Natural killer cell (primary cell): ENCODE results near the gene BCOR. TPM values are rescaled to one million over a fixed set of nuclear protein-coding genes. Genes with fewer than 3 reads are reported as not detected.

Experiments used
- ATAC-seq, 3 donors: fragments of 150-1000 bp in 2 of 3; fragments of 200-7000 bp in 1 of 3; cut with Tn5 transposase; 1 replicate in 1 of 3; 2 replicates in 2 of 3; pipeline ENCODE4 v1.10.0; 2021; ENCODE audit warnings: mild to moderate bottlenecking in 2 of 3, moderate library complexity in 2 of 3
- DNase-seq, 2 donors: peaks; one replicate each; pipeline versions ENCODE4 v3.0.0 to v3.0.0-alpha.2; 2013 to 2021; ENCODE audit warnings: mixed read lengths in 1 of 2
- H3K27ac ChIP-seq: one replicate; pipeline ENCODE4 v1.5.1; 2013; ENCODE audit warnings: mild to moderate bottlenecking, low read length
- H3K27me3 ChIP-seq: one replicate; pipeline ENCODE4 v1.6.1; 2013; ENCODE audit warnings: low read length; ENCODE audit not compliant: control insufficient read depth, insufficient read depth
- H3K36me3 ChIP-seq: one replicate; pipeline ENCODE4 v1.6.1; 2013; ENCODE audit warnings: low read length; ENCODE audit not compliant: control insufficient read depth, insufficient read depth
- H3K4me1 ChIP-seq: one replicate; pipeline ENCODE4 v1.6.1; 2013; ENCODE audit warnings: low read length; ENCODE audit not compliant: control insufficient read depth, insufficient read depth
- H3K4me3 ChIP-seq: one replicate; pipeline ENCODE4 v1.5.1; 2013; ENCODE audit warnings: low read length
- H3K9me3 ChIP-seq: one replicate; pipeline ENCODE4 v1.6.1; 2013; ENCODE audit warnings: low read length; ENCODE audit not compliant: control insufficient read depth, insufficient read depth
- H3K27ac Mint-ChIP-seq, 2 donors: one replicate each; pipeline ENCODE4 v1.8.0; 2022; ENCODE audit warnings: mild to moderate bottlenecking in 2 of 2, mixed read lengths in 2 of 2, moderate library complexity in 1 of 2
- H3K27me3 Mint-ChIP-seq, 2 donors: one replicate each; pipeline ENCODE4 v1.8.0; 2022; ENCODE audit warnings: low read depth in 2 of 2, mixed read lengths in 2 of 2
- H3K36me3 Mint-ChIP-seq: one replicate; pipeline ENCODE4 v1.8.0; 2022; ENCODE audit warnings: mixed read lengths
- H3K4me1 Mint-ChIP-seq, 2 donors: one replicate each; pipeline ENCODE4 v1.8.0; 2022; ENCODE audit warnings: mixed read lengths in 2 of 2
- H3K4me3 Mint-ChIP-seq: one replicate; pipeline ENCODE4 v1.8.0; 2022; ENCODE audit warnings: mild to moderate bottlenecking, moderate library complexity, mixed read lengths
- H3K9me3 Mint-ChIP-seq, 2 donors: one replicate each; pipeline ENCODE4 v1.8.0; 2022; ENCODE audit warnings: mixed read lengths in 2 of 2
- CTCF ChIP-seq: fragments of 200-600 bp; IDR thresholded peaks from one replicate; pipeline ENCODE4 v1.8.0; 2022; ENCODE audit warnings: antibody characterized with exemption
- WGBS: methylation state at CpG from one replicate; pipeline ENCODE4 v1.1.7; 2013; ENCODE audit warnings: missing lambda C conversion rate; ENCODE audit not compliant: insufficient coverage; 5-methylcytosine and 5-hydroxymethylcytosine counted together
- intact Hi-C: fragments of 100-400 bp; cut with micrococcal nuclease; formaldehyde crosslinking; loops from one replicate; pipeline ENCODE4 v1.14.2; 2022
- total RNA-seq, 4 donors: library from RNA; stranded (reverse); fragments of 120-200 nt in 1 of 4; gene quantifications; one replicate each; pipeline versions ENCODE4 v1.2.3 to v1.2.4, GENCODE V29; 2013 to 2022

The BCOR gene
- total RNA-seq, 3 donors from 2014 or later (not counting 1 experiment from before 2014, with no cell fraction given) = 20.0 to 35.2 (median 29.2) TPM

DNA sequence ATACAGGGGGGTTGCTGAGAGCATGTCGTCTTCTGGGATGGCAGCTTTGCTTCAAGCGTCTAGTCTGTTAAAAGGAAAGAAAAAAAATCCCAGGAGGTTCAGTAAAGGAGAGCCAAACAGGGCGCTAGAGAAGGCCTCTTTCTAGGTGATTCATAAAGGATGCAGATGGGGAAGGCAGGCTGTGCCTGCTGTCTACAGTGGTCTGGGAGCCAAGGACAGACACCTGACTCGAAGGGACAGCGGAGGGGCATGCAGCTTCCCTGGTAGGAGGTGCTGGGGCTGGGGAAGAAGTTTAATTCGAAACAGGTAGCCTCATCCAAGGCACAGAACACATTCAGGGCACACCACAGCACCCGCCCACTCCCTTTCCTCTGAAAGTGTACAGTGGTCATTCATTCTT lies 19.9 kb downstream of the BCOR start:
- no peak for DNase-seq
- no peaks in the 10 kb centered on the region for H3K27me3 Mint-ChIP-seq
- no peak for ATAC-seq
- intact Hi-C loops = no loop called here
- Histone ChIP-seq H3K9me3 (no peaks in the 10 kb centered on the region), H3K4me1 (peaks cover 7% of the 10 kb centered on the region), H3K36me3 (peaks cover 24% of the 10 kb centered on the region), H3K27ac (no peak overlapping the region), H3K4me3 (no peak overlapping the region), H3K27me3 (no peaks in the 10 kb centered on the region)
- no peak overlapping the region for H3K4me3 Mint-ChIP-seq
- 94% methylated on average over 6 of the region's 7 CpGs for WGBS
- no peaks in the 10 kb centered on the region for H3K9me3 Mint-ChIP-seq
- H3K4me1 Mint-ChIP-seq = peaks cover 5 to 8% of the 10 kb centered on the region in 2 donors
- no peak for TF ChIP-seq CTCF
- H3K36me3 Mint-ChIP-seq = no peaks in the 10 kb centered on the region
- H3K27ac Mint-ChIP-seq = no peak overlapping the region

GRCh38 chrX:40076750-40077575 lies 20.8 kb downstream of the BCOR start:
- Histone ChIP-seq H3K36me3 (peaks cover 34% of the 10 kb centered on the region), H3K4me1 (no peaks in the 10 kb centered on the region), H3K27me3 (no peaks in the 10 kb centered on the region), H3K4me3 (no peak overlapping the region), H3K9me3 (no peaks in the 10 kb centered on the region), H3K27ac (no peak overlapping the region)
- H3K4me1 Mint-ChIP-seq = peaks cover 4 to 5% of the 10 kb centered on the region in 2 donors
- no peak overlapping the region for H3K27ac Mint-ChIP-seq
- no peak for DNase-seq
- no peak for TF ChIP-seq CTCF
- no peaks in the 10 kb centered on the region for H3K27me3 Mint-ChIP-seq
- no peak for ATAC-seq
- H3K36me3 Mint-ChIP-seq = no peaks in the 10 kb centered on the region
- no peak overlapping the region for H3K4me3 Mint-ChIP-seq
- no peaks in the 10 kb centered on the region for H3K9me3 Mint-ChIP-seq
- intact Hi-C loops = no loop called here
- WGBS = 86% methylated on average over 11 of the region's 14 CpGs

- no peak overlapping the region for H3K4me3 ChIP-seq
- DNase-seq = no peak
- peaks cover 48% of the 10 kb centered on the region for H3K36me3 ChIP-seq
- no peak for TF ChIP-seq CTCF
- Mint-ChIP-seq H3K4me3 (no peak overlapping the region), H3K36me3 (peaks cover 10% of the 10 kb centered on the region), H3K9me3 (no peaks in the 10 kb centered on the region), H3K27me3 (no peaks in the 10 kb centered on the region), H3K4me1 (peaks cover 0 to 5% of the 10 kb centered on the region in 2 donors), H3K27ac (no peak overlapping the region)
- no peaks in the 10 kb centered on the region for H3K9me3 ChIP-seq
- no peak for ATAC-seq
- H3K27ac ChIP-seq = no peak overlapping the region
- no peaks in the 10 kb centered on the region for H3K4me1 ChIP-seq
- intact Hi-C loops = no loop called here
- no peaks in the 10 kb centered on the region for H3K27me3 ChIP-seq
- WGBS = 93% methylated on average over 14 of the region's 14 CpGs
These were observed 22.8 kb downstream of the BCOR start for GRCh38 chrX:40074959-40075332.
